Panc1 (cell line): ENCODE measurements around the gene RS1. TPM values are rescaled to one million over a fixed set of nuclear protein-coding genes. Genes with fewer than 3 reads are reported as not detected.

Experiments used
- ATAC-seq: fragments of 200-7000 bp; cut with Tn5 transposase; 2 replicates; pipeline ENCODE4 v1.9.1; 2020; ENCODE audit warnings: mild to moderate bottlenecking, moderate library complexity
- BruUV-seq: library from RNA; stranded (reverse); fragments of 400-500 nt; replicated peaks from 2 replicates; lab custom pipeline; 2021; lab: Mats Ljungman, UMichigan
- CTCF ChIA-PET: fragments of 300-600 bp; sonication (Branson Sonifier 250); formaldehyde crosslinking; loops from one replicate; lab custom pipeline; 2022; ENCODE audit warnings: antibody characterized with exemption; lab: Charles Lee
- POLR2A ChIA-PET: fragments of 300-600 bp; sonication (Branson Sonifier 250); formaldehyde crosslinking; loops from one replicate; lab custom pipeline; 2022; ENCODE audit warnings: antibody characterized with exemption; lab: Charles Lee
- DNase-seq: peaks from one replicate; pipeline ENCODE4 v3.0.0-alpha.2; 2010; ENCODE audit warnings: low read depth, low spot score
- H3K27ac ChIP-seq: 2 replicates; pipeline ENCODE4 v1.5.1; 2011; ENCODE audit warnings: mild to moderate bottlenecking, low read length, inconsistent platforms
- H3K27me3 ChIP-seq: fragments of 200-500 bp; sonication (Bioruptor generic); 2 replicates; pipeline ENCODE4 v1.6.0; 2014; ENCODE audit warnings: low read length, inconsistent platforms; ENCODE audit not compliant: control insufficient read depth, insufficient read depth
- H3K36me3 ChIP-seq: fragments of 200-500 bp; sonication (Bioruptor generic); 2 replicates; pipeline ENCODE4 v1.5.1; 2014; ENCODE audit warnings: inconsistent platforms, mild to moderate bottlenecking, low read length, moderate library complexity; ENCODE audit not compliant: control insufficient read depth, insufficient read depth
- H3K4me1 ChIP-seq: 2 replicates; pipeline ENCODE4 v1.5.1; 2011; ENCODE audit warnings: inconsistent platforms, mild to moderate bottlenecking, low read length, moderate library complexity; ENCODE audit not compliant: control insufficient read depth, insufficient read depth
- H3K4me3 ChIP-seq, 2 experiments: 2 replicates each; pipeline ENCODE4 v1.5.1; 2011 to 2012; ENCODE audit warnings: low read depth in 2 of 2, low read length in 2 of 2, mild to moderate bottlenecking in 2 of 2, inconsistent platforms in 1 of 2, moderate library complexity in 1 of 2
- H3K9me3 ChIP-seq: fragments of 200-500 bp; sonication (Bioruptor generic); 2 replicates; pipeline ENCODE4 v1.5.1; 2014; ENCODE audit warnings: low read depth, mild to moderate bottlenecking, inconsistent platforms, low read length, moderate library complexity; ENCODE audit not compliant: control insufficient read depth, insufficient read depth
- POLR2AphosphoS5 ChIP-seq: IDR thresholded peaks from 2 replicates; pipeline ENCODE4 v1.6.1; 2012; ENCODE audit warnings: mild to moderate bottlenecking, low read depth, low read length, moderate library complexity
- SIN3A ChIP-seq: IDR thresholded peaks from 2 replicates; pipeline ENCODE4 v1.6.1; 2012; ENCODE audit warnings: low read depth, mild to moderate bottlenecking, low read length, moderate library complexity, borderline replicate concordance; ENCODE audit not compliant: insufficient read depth
- TCF7L2 ChIP-seq: IDR thresholded peaks from 2 replicates; pipeline ENCODE4 v1.6.1; 2011; ENCODE audit warnings: mild to moderate bottlenecking, low read depth, low read length, inconsistent platforms
- in situ Hi-C: cut with HindIII; loops from 2 replicates; pipeline ENCODE4 v1.10.0; 2016; ENCODE audit warnings: low sequenced_read_pairs, low pct_unique_long_range_greater_than_20kb
- intact Hi-C: fragments of 100-400 bp; cut with micrococcal nuclease; formaldehyde crosslinking; loops from one replicate; pipeline ENCODE4 v1.10.0; 2022; ENCODE audit not compliant: unreplicated experiment
- total RNA-seq: library from RNA; stranded (reverse); gene quantifications from one replicate; pipeline ENCODE4 v1.2.1, GENCODE V29; 2021; ENCODE audit not compliant: unreplicated experiment
- TF ChIP-seq, protein P1 (sequence below): fragments of 450-650 bp; IDR thresholded peaks from 2 replicates; pipeline ENCODE4 v1.5.1; 2017; ENCODE audit warnings: mild to moderate bottlenecking
- TF ChIP-seq, protein P2 (sequence below), 2 experiments: IDR thresholded peaks; 2 replicates each; pipeline ENCODE4 v1.6.1; 2011 to 2012; ENCODE audit warnings: low read depth in 2 of 2, control low read depth in 1 of 2, low read length in 1 of 2, mild to moderate bottlenecking in 1 of 2, moderate library complexity in 1 of 2; ENCODE audit not compliant: insufficient read depth in 1 of 2

The RS1 gene
- total RNA-seq, 1 experiment from 2014 or later = not detected

DNA sequence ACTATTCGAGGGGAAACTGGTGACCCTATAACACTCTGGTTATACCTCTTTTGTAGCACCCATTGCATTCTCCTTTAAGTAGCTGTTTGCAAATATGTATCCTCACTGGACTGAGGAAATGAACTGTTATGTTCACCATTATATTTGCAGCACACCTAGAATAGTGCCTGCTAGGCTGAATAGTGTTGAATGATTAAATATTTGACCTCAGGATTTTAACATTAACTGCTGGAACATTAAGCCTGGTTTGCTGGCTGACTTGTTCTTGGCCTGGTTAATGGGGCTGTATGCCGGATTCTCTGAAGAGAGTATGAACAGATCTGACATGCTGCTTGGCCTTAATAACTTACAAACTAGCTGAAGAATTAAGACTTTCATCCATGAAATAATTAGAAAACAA lies 80.1 kb downstream of the RS1 start:
- ChIA-PET CTCF (no interaction called here), POLR2A (no interaction called here)
- no peak overlapping the region for H3K4me3 ChIP-seq
- no peaks in the 10 kb centered on the region for H3K27me3 ChIP-seq
- TF ChIP-seq TCF7L2 (no peak), SIN3A (no peak), POLR2AphosphoS5 (no peak)
- TF ChIP-seq, protein P1, sequence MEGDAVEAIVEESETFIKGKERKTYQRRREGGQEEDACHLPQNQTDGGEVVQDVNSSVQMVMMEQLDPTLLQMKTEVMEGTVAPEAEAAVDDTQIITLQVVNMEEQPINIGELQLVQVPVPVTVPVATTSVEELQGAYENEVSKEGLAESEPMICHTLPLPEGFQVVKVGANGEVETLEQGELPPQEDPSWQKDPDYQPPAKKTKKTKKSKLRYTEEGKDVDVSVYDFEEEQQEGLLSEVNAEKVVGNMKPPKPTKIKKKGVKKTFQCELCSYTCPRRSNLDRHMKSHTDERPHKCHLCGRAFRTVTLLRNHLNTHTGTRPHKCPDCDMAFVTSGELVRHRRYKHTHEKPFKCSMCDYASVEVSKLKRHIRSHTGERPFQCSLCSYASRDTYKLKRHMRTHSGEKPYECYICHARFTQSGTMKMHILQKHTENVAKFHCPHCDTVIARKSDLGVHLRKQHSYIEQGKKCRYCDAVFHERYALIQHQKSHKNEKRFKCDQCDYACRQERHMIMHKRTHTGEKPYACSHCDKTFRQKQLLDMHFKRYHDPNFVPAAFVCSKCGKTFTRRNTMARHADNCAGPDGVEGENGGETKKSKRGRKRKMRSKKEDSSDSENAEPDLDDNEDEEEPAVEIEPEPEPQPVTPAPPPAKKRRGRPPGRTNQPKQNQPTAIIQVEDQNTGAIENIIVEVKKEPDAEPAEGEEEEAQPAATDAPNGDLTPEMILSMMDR = no peak
- TF ChIP-seq, protein P2, sequence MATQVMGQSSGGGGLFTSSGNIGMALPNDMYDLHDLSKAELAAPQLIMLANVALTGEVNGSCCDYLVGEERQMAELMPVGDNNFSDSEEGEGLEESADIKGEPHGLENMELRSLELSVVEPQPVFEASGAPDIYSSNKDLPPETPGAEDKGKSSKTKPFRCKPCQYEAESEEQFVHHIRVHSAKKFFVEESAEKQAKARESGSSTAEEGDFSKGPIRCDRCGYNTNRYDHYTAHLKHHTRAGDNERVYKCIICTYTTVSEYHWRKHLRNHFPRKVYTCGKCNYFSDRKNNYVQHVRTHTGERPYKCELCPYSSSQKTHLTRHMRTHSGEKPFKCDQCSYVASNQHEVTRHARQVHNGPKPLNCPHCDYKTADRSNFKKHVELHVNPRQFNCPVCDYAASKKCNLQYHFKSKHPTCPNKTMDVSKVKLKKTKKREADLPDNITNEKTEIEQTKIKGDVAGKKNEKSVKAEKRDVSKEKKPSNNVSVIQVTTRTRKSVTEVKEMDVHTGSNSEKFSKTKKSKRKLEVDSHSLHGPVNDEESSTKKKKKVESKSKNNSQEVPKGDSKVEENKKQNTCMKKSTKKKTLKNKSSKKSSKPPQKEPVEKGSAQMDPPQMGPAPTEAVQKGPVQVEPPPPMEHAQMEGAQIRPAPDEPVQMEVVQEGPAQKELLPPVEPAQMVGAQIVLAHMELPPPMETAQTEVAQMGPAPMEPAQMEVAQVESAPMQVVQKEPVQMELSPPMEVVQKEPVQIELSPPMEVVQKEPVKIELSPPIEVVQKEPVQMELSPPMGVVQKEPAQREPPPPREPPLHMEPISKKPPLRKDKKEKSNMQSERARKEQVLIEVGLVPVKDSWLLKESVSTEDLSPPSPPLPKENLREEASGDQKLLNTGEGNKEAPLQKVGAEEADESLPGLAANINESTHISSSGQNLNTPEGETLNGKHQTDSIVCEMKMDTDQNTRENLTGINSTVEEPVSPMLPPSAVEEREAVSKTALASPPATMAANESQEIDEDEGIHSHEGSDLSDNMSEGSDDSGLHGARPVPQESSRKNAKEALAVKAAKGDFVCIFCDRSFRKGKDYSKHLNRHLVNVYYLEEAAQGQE (IDR thresholded peaks at IDR 0.05; ENCODE audit: insufficient read depth in 1 of 2, low read depth in 2 of 2, low read length in 1 of 2) = no peak
- no peaks in the 10 kb centered on the region for H3K9me3 ChIP-seq
- H3K36me3 ChIP-seq = no peaks in the 10 kb centered on the region
- H3K4me1 ChIP-seq = no peaks in the 10 kb centered on the region
- in situ Hi-C loops (no loop called here), intact Hi-C loops (no loop called here)
- DNase-seq = no peak
- H3K27ac ChIP-seq = no peak overlapping the region
- ATAC-seq = no peak
- no TSS peak for BruUV-seq

Other genes with a start within 250 kb of the RS1 start
- gene CDKL5, start 246.5 kb downstream of the RS1 start, total RNA-seq = 1.2 TPM
- not detected for gene PPEF1, start 35.5 kb upstream of the RS1 start, total RNA-seq